Ovary (tissue), 9 donors: ENCODE data around the gene DOCK4. TPM values are rescaled to one million over a fixed set of nuclear protein-coding genes. Genes with fewer than 3 reads are reported as not detected.

ENCODE experiments used
- DNase-seq, 5 donors: peaks; one replicate each; pipeline ENCODE4 v3.0.0-alpha.2; 2019 to 2020
- H3K27ac ChIP-seq, 2 donors: fragments of 200-600 bp; one replicate each; pipeline versions ENCODE4 v1.5.1 to v1.8.0; 2019 to 2022
- H3K27me3 ChIP-seq: fragments of 200-600 bp; one replicate; pipeline ENCODE4 v1.8.0; 2022
- H3K36me3 ChIP-seq: fragments of 200-600 bp; sonication (generic); one replicate; pipeline ENCODE4 v1.5.1; 2019
- H3K4me1 ChIP-seq: one replicate; pipeline ENCODE4 v1.8.1; 2013; ENCODE audit warnings: mild to moderate bottlenecking, moderate library complexity; ENCODE audit not compliant: insufficient read depth
- H3K4me3 ChIP-seq: fragments of 200-600 bp; sonication (generic); one replicate; pipeline ENCODE4 v1.5.1; 2017
- H3K9me3 ChIP-seq, 2 donors: fragments of 200-600 bp in 1 of 2; sonication (generic) in 1 of 2; one replicate each; pipeline versions ENCODE4 v1.5.1 to v1.8.1; 2013 to 2019; ENCODE audit warnings: mild to moderate bottlenecking in 1 of 2, moderate library complexity in 1 of 2
- EP300 ChIP-seq: sonication (generic); formaldehyde crosslinking; IDR thresholded peaks from one replicate; pipeline ENCODE4 v1.6.1; 2017; ENCODE audit warnings: antibody characterized with exemption
- POLR2A ChIP-seq: fragments of 450-650 bp; IDR thresholded peaks from one replicate; pipeline ENCODE4 v1.6.1; 2017; ENCODE audit warnings: antibody characterized with exemption, mild to moderate bottlenecking, moderate library complexity
- WGBS, 3 donors: extraction: QIAGEN DNeasy Blood & Tissue Kit in 1 of 3; methylation state at CpG; one replicate each; pipeline versions ENCODE4 v1.1.5 to v1.1.7; 2013 to 2017; 5-methylcytosine and 5-hydroxymethylcytosine counted together
- intact Hi-C, 4 donors: fragments of 100-400 bp; cut with DNase I; formaldehyde crosslinking; loops; one replicate each; pipeline versions ENCODE4 v1.11.0 to v1.15.1; 2022 to 2023
- polyA plus RNA-seq, 2 donors: library from polyadenylated mRNA; stranded (reverse); fragments of 200-250 nt in 1 of 2; fragments of 350-450 nt in 1 of 2; fragmentation: Illumina TruSeq in 1 of 2; extraction: RNeasy Lipid Tissue Mini Kit (QIAGEN cat#74804) in 1 of 2; gene quantifications; one replicate each; pipeline ENCODE4 v1.2.3, GENCODE V29; 2013 to 2014
- total RNA-seq, 7 donors: library from RNA; depleted of rRNA in 2 of 7; stranded (reverse); fragments of >200 nt in 2 of 7; fragmentation: NEBNext Ultra II Directional in 3 of 7; extraction: Animal tissue kit (Norgen Biotek cat#: 25700) in 3 of 7; gene quantifications; one replicate each; pipeline versions ENCODE4 v1.1.0 to v1.2.4, GENCODE V29; 2016 to 2023
- TF ChIP-seq, protein P1 (sequence below), 3 donors: fragments of 450-650 bp in 2 of 3; fragments of 200-600 bp in 1 of 3; IDR thresholded peaks; one replicate each; pipeline versions ENCODE4 v1.5.1 to v1.8.0; 2016 to 2022; ENCODE audit warnings: antibody characterized with exemption in 3 of 3, mild to moderate bottlenecking in 1 of 3
- donor health status: DM: no; HTN: no; CAD: no; lungs with moderate emphysema.
- donor health status: DM: no; HTN: no; CAD: no.
- donor health status: Bipolar disorder and iron deficiency.
- donor health status: DM: yes; HTN: yes; CAD: no.
- donor health status: DM: no; HTN: no; CAD: no.
- donor health status: DM: yes; HTN: yes; CAD: no.

DOCK4 gene
- total and polyA plus RNA-seq, 9 donors = 9.5 to 39.7 (median 27.3) TPM

GRCh38 chr7:111771638-111772037 is 434.6 kb downstream of the DOCK4 start:
- intact Hi-C loops = no loop called here
- no peaks in the 10 kb centered on the region for H3K9me3 ChIP-seq
- WGBS, 3 donors = 92 to 95% (median 93%) methylated on average over 5 of the region's 5 CpGs
- no peaks in the 10 kb centered on the region for H3K4me1 ChIP-seq
- DNase-seq = no peak
- H3K27me3 ChIP-seq = no peaks in the 10 kb centered on the region
- H3K36me3 ChIP-seq = no peaks in the 10 kb centered on the region
- TF ChIP-seq POLR2A (no peak), EP300 (no peak)
- TF ChIP-seq, protein P1, sequence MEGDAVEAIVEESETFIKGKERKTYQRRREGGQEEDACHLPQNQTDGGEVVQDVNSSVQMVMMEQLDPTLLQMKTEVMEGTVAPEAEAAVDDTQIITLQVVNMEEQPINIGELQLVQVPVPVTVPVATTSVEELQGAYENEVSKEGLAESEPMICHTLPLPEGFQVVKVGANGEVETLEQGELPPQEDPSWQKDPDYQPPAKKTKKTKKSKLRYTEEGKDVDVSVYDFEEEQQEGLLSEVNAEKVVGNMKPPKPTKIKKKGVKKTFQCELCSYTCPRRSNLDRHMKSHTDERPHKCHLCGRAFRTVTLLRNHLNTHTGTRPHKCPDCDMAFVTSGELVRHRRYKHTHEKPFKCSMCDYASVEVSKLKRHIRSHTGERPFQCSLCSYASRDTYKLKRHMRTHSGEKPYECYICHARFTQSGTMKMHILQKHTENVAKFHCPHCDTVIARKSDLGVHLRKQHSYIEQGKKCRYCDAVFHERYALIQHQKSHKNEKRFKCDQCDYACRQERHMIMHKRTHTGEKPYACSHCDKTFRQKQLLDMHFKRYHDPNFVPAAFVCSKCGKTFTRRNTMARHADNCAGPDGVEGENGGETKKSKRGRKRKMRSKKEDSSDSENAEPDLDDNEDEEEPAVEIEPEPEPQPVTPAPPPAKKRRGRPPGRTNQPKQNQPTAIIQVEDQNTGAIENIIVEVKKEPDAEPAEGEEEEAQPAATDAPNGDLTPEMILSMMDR (IDR thresholded peaks at IDR 0.05) = no peak
- no peak overlapping the region for H3K4me3 ChIP-seq
- H3K27ac ChIP-seq = no peak overlapping the region

- Histone ChIP-seq H3K36me3 (no peaks in the 10 kb centered on the region), H3K27ac (no peak overlapping the region), H3K27me3 (no peaks in the 10 kb centered on the region), H3K4me3 (no peak overlapping the region), H3K9me3 (no peaks in the 10 kb centered on the region), H3K4me1 (no peaks in the 10 kb centered on the region)
- intact Hi-C loops = no loop called here
- TF ChIP-seq EP300 = no peak
- TF ChIP-seq, protein P1 (IDR thresholded peaks at IDR 0.05) = no peak
- no peak for TF ChIP-seq POLR2A
- 57 to 62% (median 60%) methylated on average over 2 of the region's 2 CpGs for WGBS, 3 donors
- DNase-seq = no peak
Observed at GRCh38 chr7:111770116-111770515, 436.1 kb downstream of the DOCK4 start.

DNA sequence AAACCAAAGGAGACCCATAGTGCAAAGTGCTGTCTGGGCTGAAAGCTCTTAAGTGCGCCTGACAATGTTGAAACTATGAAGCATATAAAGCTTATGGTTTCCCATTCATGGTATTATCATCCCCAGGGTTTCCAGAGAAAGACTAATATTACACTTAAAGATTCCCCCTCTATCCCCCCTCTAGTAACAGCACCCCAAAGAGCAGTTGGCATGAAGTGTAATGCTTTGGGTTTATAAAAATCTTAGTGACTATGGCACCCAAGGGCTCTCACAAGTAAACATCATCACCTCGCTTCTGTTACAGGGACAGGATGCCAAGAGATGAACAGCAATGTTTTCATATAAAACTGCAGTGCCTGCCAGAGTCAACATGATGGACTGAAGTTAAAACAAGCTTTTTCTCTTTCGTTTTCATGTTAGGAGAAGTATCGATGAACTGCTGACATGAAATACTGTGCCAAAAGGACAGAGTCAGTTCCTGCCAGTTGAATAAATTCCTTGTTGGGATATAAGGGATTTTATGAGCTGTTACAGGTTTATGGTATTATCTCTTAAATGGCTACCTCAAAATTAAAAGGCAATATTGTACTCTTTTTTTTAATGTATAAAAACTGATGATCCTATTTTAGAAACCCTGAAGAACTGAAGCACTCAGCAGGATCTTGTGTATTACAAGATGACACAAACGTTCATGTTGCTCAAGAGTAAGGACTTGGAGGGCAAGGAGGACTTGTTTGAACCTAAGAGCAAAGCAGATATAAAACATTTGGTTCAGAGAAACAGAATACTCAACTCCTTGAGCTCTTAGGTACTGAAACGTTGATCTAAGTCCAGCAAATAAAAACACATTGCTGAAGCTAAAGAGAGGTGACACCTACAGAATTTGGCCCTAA is 440.2 kb downstream of the DOCK4 start:
- Histone ChIP-seq H3K36me3 (no peaks in the 10 kb centered on the region), H3K4me1 (no peaks in the 10 kb centered on the region), H3K4me3 (no peak overlapping the region), H3K9me3 (no peaks in the 10 kb centered on the region), H3K27me3 (no peaks in the 10 kb centered on the region), H3K27ac (peak overlapping the region in 1 of 2 donors; percentile 11)
- 37 to 50% (median 38%) methylated on average over 6 of the region's 6 CpGs for WGBS, 3 donors
- no peak for DNase-seq
- intact Hi-C loops = loop anchor here in 2 of 4 donors (10.0 kb wide), 2 partner anchors 89 to 619 kb away; no protein-coding TSS in a partner anchor
- TF ChIP-seq, protein P1 (IDR thresholded peaks at IDR 0.05) = no peak
- TF ChIP-seq POLR2A (no peak), EP300 (no peak)

GRCh38 chr7:111763221-111763801 is 442.9 kb downstream of the DOCK4 start:
- intact Hi-C loops = loop anchor here in 2 of 4 donors (10.0 kb wide), 2 partner anchors 91 to 621 kb away; no protein-coding TSS in a partner anchor
- Histone ChIP-seq H3K36me3 (no peaks in the 10 kb centered on the region), H3K27me3 (no peaks in the 10 kb centered on the region), H3K4me3 (no peak overlapping the region), H3K27ac (no peak overlapping the region), H3K4me1 (no peaks in the 10 kb centered on the region), H3K9me3 (no peaks in the 10 kb centered on the region)
- no peak for DNase-seq
- 42 to 46% (median 46%) methylated on average over 3 of the region's 3 CpGs for whole genome bisulfite sequencing, 3 donors
- TF ChIP-seq, protein P1 (IDR thresholded peaks at IDR 0.05) = peak in 1 of 3 donors; percentile 46
- TF ChIP-seq POLR2A (no peak), EP300 (no peak)
